Stomach (tissue), 9 donors: Measurements from ENCODE around the gene MYO16. TPM values are rescaled to one million over a fixed set of nuclear protein-coding genes. Genes with fewer than 3 reads are reported as not detected.

Experiments
- DNase-seq, 2 donors: peaks; one replicate each; pipeline versions ENCODE4 v3.0.0 to v3.0.0-alpha.2; 2013 to 2019
- H3K27ac ChIP-seq, 5 donors: fragments of 200-600 bp in 4 of 5; sonication (generic) in 4 of 5; one replicate each; pipeline ENCODE4 v1.5.1; 2013 to 2019; ENCODE audit warnings: mild to moderate bottlenecking in 1 of 5, moderate library complexity in 1 of 5
- H3K27me3 ChIP-seq, 3 donors: fragments of 200-600 bp; sonication (generic); one replicate each; pipeline ENCODE4 v1.5.1; 2017 to 2019; ENCODE audit warnings: mixed run types in 1 of 3
- H3K36me3 ChIP-seq, 4 donors: fragments of 200-600 bp; sonication (generic); 1 replicate in 3 of 4; 2 replicates in 1 of 4; pipeline ENCODE4 v1.5.1; 2016 to 2019
- H3K4me1 ChIP-seq, 4 donors: fragments of 200-600 bp; sonication (generic); one replicate each; pipeline ENCODE4 v1.5.1; 2016 to 2019
- H3K4me3 ChIP-seq, 4 donors: fragments of 200-600 bp; sonication (generic) in 3 of 4; one replicate each; pipeline ENCODE4 v1.5.1; 2016 to 2019; ENCODE audit warnings: mild to moderate bottlenecking in 1 of 4
- H3K9me3 ChIP-seq, 4 donors: fragments of 200-600 bp; sonication (generic); one replicate each; pipeline ENCODE4 v1.5.1; 2016 to 2019
- CTCF ChIP-seq, 7 experiments: fragments of 450-650 bp in 4 of 7; fragments of 200-600 bp in 3 of 7; sonication (generic) in 3 of 7; IDR thresholded peaks; one replicate each; pipeline ENCODE4 v1.5.1; 2016 to 2019; ENCODE audit warnings: antibody characterized with exemption in 7 of 7, control low read depth in 2 of 7, mild to moderate bottlenecking in 1 of 7
- EP300 ChIP-seq: sonication (generic); formaldehyde crosslinking; IDR thresholded peaks from one replicate; pipeline ENCODE4 v1.6.1; 2017; ENCODE audit warnings: antibody characterized with exemption
- POLR2A ChIP-seq, 4 donors: fragments of 450-650 bp; IDR thresholded peaks; one replicate each; pipeline ENCODE4 v1.6.1; 2016; ENCODE audit warnings: antibody characterized with exemption in 4 of 4, control low read depth in 2 of 4, mild to moderate bottlenecking in 1 of 4, moderate library complexity in 1 of 4
- POLR2AphosphoS5 ChIP-seq, 3 donors: sonication (generic); formaldehyde crosslinking; IDR thresholded peaks; one replicate each; pipeline ENCODE4 v1.6.1; 2016; ENCODE audit warnings: antibody characterized with exemption in 3 of 3
- WGBS, 5 donors: extraction: QIAGEN DNeasy Blood & Tissue Kit in 3 of 5; methylation state at CpG; one replicate each; pipeline versions ENCODE4 v1.1.5 to v1.1.7; 2013 to 2018; 5-methylcytosine and 5-hydroxymethylcytosine counted together
- intact Hi-C: fragments of 100-400 bp; cut with DNase I; formaldehyde crosslinking; loops from one replicate; pipeline ENCODE4 v1.15.1; 2023; ENCODE audit warnings: low total_unique reads
- polyA plus RNA-seq, 3 donors: library from polyadenylated mRNA; stranded (reverse); fragments of 200-250 nt; gene quantifications; one replicate each; pipeline ENCODE4 v1.2.3, GENCODE V29; 2013
- total RNA-seq, 5 donors: library from RNA; depleted of rRNA; stranded (reverse); fragments of >200 nt; gene quantifications; one replicate each; pipeline versions ENCODE4 v1.1.0 to v1.2.3, GENCODE V29; 2014 to 2016
- donor health status: healthy with polysubstance abuse.
- donor health status: Bipolar disorder and iron deficiency.
- donor health status: healthy.

The MYO16 gene
- total and polyA plus RNA-seq, 8 donors, result under 0.01 to 1.8 (median 0.15) TPM; not detected in 3

- Histone ChIP-seq H3K36me3 (no peaks in the 10 kb centered on the region), H3K27ac (no peak overlapping the region), H3K4me1 (no peaks in the 10 kb centered on the region), H3K4me3 (no peak overlapping the region), H3K9me3 (no peaks in the 10 kb centered on the region), H3K27me3 (no peaks in the 10 kb centered on the region)
- 45 to 62% (median 47%) methylated on average over 2 of the region's 2 CpGs for WGBS, 5 donors
- no peak for TF ChIP-seq POLR2A (IDR thresholded peaks at IDR 0.05)
- no peak for TF ChIP-seq EP300
- TF ChIP-seq POLR2AphosphoS5 (IDR thresholded peaks at IDR 0.05), result no peak
- TF ChIP-seq CTCF (IDR thresholded peaks at IDR 0.05), result no peak
- DNase-seq, result peak in 1 of 2 donors; percentile 3
- intact Hi-C loops, result no loop called here
Measured at GRCh38 chr13:108813587-108814170, 184.3 kb downstream of the MYO16 start.

DNA sequence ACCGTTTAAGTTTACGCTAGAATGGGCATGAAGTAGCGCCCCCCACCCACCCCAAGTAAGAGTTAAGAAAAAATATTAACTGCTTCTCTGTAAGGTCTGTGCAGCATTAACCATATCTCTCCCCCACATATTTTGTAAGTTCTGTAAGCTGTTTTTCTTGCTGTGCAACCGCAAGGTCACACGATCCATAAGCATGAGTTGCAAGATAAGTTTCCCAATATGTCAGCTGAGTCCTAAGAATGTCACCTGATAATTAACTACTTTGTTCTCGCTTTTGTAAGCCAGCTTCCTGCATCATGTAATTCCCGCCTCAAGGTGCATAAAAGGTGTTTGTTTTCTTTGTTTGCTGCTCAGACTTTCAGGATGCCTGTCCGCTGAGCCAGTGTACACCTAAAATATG is 187.0 kb downstream of the MYO16 start:
- no peaks in the 10 kb centered on the region for H3K9me3 ChIP-seq
- H3K4me1 ChIP-seq, result no peaks in the 10 kb centered on the region
- H3K4me3 ChIP-seq, result no peak overlapping the region
- H3K27ac ChIP-seq, result no peak overlapping the region
- intact Hi-C loops, result no loop called here
- DNase-seq, result peak in 1 of 2 donors; percentile 58
- no peaks in the 10 kb centered on the region for H3K36me3 ChIP-seq
- TF ChIP-seq POLR2AphosphoS5 (IDR thresholded peaks at IDR 0.05) (peak in 1 of 3 donors; percentile 35), POLR2A (IDR thresholded peaks at IDR 0.05) (no peak)
- H3K27me3 ChIP-seq, result no peaks in the 10 kb centered on the region
- WGBS, 5 donors, result 67 to 91% (median 78%) methylated on average over 8 of the region's 8 CpGs

DNA sequence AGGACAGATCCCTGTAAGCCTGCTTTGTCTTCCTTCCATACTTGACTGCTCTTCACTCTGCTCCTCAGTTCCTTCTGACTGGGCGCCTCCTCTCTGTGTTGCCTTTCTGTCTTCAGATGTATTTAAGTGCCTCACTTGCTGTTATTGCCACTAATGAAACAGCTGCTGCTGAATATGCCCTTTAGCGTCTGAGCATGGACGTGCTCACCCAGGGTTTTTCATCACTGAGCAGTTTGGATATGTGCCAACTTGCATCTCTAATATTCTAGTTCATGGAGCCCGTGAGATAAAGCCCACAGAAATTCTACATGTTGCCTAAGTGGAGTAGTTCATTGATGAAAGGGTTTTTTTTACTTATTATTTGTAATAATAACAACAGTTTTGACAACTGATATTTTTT is 198.2 kb downstream of the MYO16 start:
- Histone ChIP-seq H3K4me3 (no peak overlapping the region), H3K27me3 (no peaks in the 10 kb centered on the region), H3K9me3 (peaks cover 0 to 14% (median 0%) of the 10 kb centered on the region in 4 donors), H3K36me3 (no peaks in the 10 kb centered on the region), H3K27ac (peak overlapping the region; percentile 0 to 71 (median 60)), H3K4me1 (peaks cover 0 to 5% (median 0%) of the 10 kb centered on the region in 4 donors)
- TF ChIP-seq CTCF (IDR thresholded peaks at IDR 0.05) (no peak), POLR2AphosphoS5 (IDR thresholded peaks at IDR 0.05) (no peak), EP300 (no peak), POLR2A (IDR thresholded peaks at IDR 0.05) (no peak)
- intact Hi-C loops, result no loop called here
- DNase-seq, result peak in 1 of 2 donors; percentile 68
- 25 to 55% (median 36%) methylated on average over 4 of the region's 4 CpGs for WGBS, 5 donors

DNA sequence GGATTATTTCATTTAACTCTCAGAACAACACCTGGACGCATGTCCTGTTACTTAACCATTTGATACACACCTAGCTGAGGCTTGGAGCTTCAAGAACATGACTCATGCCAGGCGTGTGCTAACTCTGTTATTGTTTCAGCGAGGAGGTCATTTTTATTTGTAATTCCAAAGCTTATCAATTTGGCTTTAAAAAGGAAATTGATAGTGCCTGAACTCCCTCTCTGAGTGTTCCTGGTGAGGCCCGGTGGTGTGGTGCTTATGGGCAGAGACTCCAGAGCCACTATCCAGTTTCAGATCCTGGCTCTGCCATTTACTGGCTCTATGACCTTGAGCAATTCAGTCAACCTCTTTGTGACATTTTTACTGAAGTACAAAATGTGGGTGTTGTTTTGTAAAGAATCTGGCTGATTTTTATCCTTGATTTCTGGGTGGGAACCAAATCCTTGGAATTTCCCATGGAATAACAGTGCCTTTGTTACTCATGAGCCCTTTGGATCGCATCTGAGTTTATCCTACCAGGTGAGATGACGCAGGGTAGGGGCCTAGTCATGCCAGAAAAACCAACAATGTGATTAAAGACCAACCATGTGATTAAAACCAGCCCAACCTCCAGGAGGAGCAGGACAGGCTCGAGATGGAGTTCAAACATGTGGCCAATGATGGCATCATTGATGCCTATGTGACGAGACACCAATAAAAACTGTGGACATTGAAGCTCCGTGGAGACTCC is 198.8 kb downstream of the MYO16 start:
- peak; percentile 60 to 64 for DNase-seq
- no peak overlapping the region for H3K4me3 ChIP-seq
- H3K9me3 ChIP-seq, result peaks cover 0 to 14% (median 0%) of the 10 kb centered on the region in 4 donors
- no peaks in the 10 kb centered on the region for H3K27me3 ChIP-seq
- H3K36me3 ChIP-seq, result no peaks in the 10 kb centered on the region
- intact Hi-C loops, result no loop called here
- TF ChIP-seq CTCF (IDR thresholded peaks at IDR 0.05) (no peak), POLR2AphosphoS5 (IDR thresholded peaks at IDR 0.05) (peak in 2 of 3 donors; percentile 33 to 42)
- H3K27ac ChIP-seq, result peak overlapping the region; percentile 28 to 71 (median 60)
- H3K4me1 ChIP-seq, result peaks cover 0 to 5% (median 0%) of the 10 kb centered on the region in 4 donors
- 42 to 61% (median 48%) methylated on average over 9 of the region's 9 CpGs for WGBS, 5 donors

- no peak for DNase-seq
- Histone ChIP-seq H3K27me3 (no peaks in the 10 kb centered on the region), H3K4me3 (no peak overlapping the region), H3K9me3 (peaks cover 0 to 14% (median 0%) of the 10 kb centered on the region in 4 donors), H3K4me1 (peaks cover 0 to 5% (median 0%) of the 10 kb centered on the region in 4 donors), H3K36me3 (no peaks in the 10 kb centered on the region), H3K27ac (no peak overlapping the region)
- intact Hi-C loops, result no loop called here
- TF ChIP-seq EP300, result no peak
- WGBS, 5 donors, result 78 to 89% (median 85%) methylated on average over 3 of the region's 3 CpGs
Measured at GRCh38 chr13:108830916-108831315, 201.5 kb downstream of the MYO16 start.
